ENCODE data around the gene ZNF189.

The ZNF189 gene

DNA sequence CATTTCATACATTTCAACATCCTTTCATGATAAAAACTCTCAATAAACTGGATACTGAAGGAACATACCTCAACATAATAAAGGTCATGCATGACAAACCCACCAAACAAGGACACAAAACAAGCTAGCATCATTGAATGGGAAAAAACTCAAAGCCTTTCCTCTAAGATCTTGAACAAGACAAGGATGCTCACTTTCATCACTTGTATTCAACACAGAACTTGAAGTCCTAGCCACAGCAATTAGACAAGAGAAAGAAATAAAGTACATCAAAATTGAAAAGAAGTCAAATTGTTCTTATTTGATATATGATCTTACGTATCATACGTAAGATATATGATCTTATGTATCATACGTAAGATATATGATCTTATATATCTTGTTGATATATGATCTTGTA lies 5.5 kb upstream of the ZNF189 start:
- no peak for DNase-seq (ENCODE audit: low spot score)
- TF ChIP-seq CTCF (IDR thresholded peaks at IDR 0.05): no peak
- Histone ChIP-seq H3K27ac (no peak overlapping the region), H3K4me3 (no peak overlapping the region)

GRCh38 chr9:101394687-101395086 lies 4.0 kb upstream of the ZNF189 start:
- DNase-seq (ENCODE audit: low spot score): no peak
- no peak overlapping the region for H3K27ac ChIP-seq
- TF ChIP-seq CTCF (IDR thresholded peaks at IDR 0.05): no peak
- H3K4me3 ChIP-seq: no peak overlapping the region

DNA sequence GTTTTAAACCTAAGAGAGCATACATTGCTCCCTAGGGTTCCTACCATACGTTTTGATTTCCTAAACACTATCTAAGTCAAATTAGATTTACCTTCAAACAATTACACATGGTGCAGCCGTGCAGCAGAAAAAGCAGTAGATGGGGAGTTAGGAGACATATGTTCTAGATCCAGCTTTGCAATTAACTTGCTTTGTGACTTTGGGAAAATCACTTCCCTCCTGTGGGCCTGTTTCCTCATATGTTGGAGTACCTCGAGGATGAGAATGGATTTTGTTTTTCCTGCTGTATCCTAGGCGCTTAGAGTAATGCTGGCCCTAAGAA lies 944 bp upstream of the ZNF189 start:
- no peak for TF ChIP-seq CTCF (IDR thresholded peaks at IDR 0.05)
- DNase-seq (ENCODE audit: low spot score): no peak
- Histone ChIP-seq H3K4me3 (peak overlapping the region; percentile 92), H3K27ac (peak overlapping the region; percentile 79 to 94)

DNA sequence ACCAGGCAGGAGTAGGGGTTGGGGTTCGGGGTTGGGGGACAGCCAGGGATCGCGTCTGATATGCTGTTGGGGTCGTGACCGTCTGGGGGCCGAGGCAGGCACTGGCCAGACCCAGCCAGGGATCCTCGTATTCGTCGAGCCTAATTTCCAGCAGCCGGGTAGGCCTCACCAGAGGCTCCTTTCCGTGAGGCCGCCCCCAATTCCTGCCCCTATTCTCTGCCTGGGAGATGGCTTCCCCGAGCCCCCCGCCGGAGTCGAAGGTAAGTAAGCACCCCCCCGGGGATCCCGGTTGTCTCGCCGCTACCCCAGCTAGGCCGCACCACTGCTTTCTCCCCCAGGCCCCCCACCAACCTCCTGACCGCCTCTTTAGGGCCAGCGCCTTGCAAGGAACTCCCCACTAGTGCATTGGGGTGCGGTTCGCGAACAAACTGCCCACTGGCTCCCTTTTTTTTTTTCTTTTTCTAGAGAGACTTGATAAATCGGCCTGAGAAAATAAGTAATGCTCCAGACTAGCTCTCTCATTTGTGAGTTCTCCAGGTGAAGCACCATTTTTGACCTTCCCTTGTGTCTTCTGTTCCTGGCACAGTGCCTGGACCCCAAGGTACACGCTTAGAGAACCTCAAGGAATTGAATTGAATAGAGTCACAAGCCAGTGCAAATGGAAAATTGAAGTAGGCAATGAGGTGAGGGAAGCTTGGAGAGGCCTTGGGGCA lies 435 bp downstream of the ZNF189 start:
- Histone ChIP-seq H3K27ac (peak overlapping the region; percentile 75 to 94), H3K4me3 (peak overlapping the region; percentile 92)
- DNase-seq (ENCODE audit: low spot score): no peak
- TF ChIP-seq CTCF (IDR thresholded peaks at IDR 0.05): no peak

DNA sequence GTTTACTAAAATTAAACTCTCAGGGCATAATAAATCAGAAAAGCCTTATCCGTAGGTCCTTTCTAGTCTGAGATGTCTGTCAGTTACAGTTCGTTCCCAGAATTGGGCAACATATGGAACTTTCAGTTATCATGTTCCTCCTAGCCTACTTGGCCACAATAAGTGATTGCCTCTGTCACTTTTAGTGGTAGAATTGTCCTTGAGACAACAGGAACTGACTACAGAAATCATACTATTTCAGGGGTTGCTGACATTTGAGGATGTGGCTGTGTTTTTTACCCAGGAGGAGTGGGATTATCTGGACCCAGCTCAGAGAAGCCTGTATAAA lies 956 bp downstream of the ZNF189 start:
- peak overlapping the region in 1 of 2 donors; percentile 94 for H3K27ac ChIP-seq
- no peak for TF ChIP-seq CTCF (IDR thresholded peaks at IDR 0.05)
- no peak for DNase-seq (ENCODE audit: low spot score)
- peak overlapping the region; percentile 92 for H3K4me3 ChIP-seq

GRCh38 chr9:101400120-101400519 lies 1.5 kb downstream of the ZNF189 start:
- Histone ChIP-seq H3K27ac (no peak overlapping the region), H3K4me3 (peak overlapping the region; percentile 92)
- no peak for DNase-seq (ENCODE audit: low spot score)
- no peak for TF ChIP-seq CTCF (IDR thresholded peaks at IDR 0.05)

DNA sequence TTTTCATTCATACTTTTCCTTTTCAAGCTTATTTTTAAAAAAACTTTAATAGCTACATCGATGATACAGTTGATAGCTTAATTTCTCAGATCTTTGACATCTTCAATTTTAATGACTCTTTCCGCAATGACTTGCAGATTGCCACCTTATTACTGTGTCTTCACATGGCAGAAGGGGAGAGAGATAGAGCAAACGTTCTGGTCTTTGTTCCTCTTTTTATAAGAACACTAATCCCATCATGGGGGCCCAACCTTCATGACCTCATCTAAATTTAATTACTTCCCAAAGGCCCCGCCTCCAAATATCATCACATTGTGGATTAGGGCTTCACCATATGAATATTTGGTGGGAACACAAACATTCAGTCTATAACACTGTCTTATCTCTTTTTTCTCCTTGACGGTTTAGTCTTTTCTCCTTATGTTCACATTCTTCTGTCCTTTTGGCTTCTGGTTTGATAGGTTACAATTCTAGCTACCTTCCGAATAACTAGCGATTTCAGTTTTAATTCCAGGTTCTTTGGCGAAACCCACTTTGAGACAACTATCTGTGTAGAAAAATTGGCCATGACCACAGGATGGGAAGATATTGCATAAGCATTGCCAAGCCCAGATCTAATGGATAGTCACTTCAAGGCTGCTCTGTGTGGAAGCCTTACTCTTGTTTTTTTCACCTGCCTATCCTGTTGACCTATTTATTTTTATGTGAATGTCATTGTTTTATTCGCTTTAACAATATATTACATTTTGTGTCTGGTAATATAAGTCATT lies 5.0 kb downstream of the ZNF189 start:
- Histone ChIP-seq H3K4me3 (peak overlapping the region; percentile 4), H3K27ac (no peak overlapping the region)
- TF ChIP-seq CTCF (IDR thresholded peaks at IDR 0.05): no peak
- DNase-seq (ENCODE audit: low spot score): no peak

Data from coronary artery (tissue), 2 donors.